Stimulated activated CD4-positive, alpha-beta T cell treated with anti-CD3 and anti-CD28 coated beads, Interleukin-1b, Interleukin-23, amount 100 ng/mL, for 4 hours (primary cell): ENCODE measurements around the gene ULK2.
A peak's percentile ranks its signal among the peaks of the same experiment; 100 is the strongest.

Source experiments
- DNase-seq, 2 donors: peaks; one replicate each; pipeline ENCODE4 v3.0.0-alpha.2; 2020; ENCODE audit warnings: low read depth in 2 of 2

ULK2 gene

DNA sequence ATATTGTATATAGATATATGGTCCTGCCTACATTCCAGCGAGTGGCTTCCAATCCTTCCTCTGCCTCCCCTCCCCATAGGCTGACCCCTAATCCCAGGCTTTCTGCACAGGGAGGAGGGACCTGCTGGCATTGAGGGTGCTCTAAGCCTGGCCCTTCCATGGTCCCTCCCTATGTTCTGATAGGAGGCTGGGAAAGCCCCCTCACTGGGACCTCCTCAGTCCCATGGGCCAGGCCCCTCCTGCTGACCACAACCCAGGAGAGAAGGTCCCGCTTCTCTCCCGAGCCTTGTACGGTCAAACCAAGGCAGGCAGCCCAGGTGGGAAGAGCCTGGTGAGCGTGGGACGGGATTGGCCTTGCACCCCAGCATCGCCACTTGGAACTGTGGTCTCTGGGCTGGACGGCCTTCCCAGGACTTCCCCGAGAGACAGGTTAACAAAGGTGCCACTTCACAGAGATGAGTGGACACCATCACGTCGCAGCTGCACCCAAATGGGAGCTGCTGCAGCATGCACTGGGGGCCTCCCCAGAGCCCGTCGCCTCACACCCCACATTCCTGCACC, 120.5 kb downstream of the ULK2 start:
- no peak for DNase-seq

DNA sequence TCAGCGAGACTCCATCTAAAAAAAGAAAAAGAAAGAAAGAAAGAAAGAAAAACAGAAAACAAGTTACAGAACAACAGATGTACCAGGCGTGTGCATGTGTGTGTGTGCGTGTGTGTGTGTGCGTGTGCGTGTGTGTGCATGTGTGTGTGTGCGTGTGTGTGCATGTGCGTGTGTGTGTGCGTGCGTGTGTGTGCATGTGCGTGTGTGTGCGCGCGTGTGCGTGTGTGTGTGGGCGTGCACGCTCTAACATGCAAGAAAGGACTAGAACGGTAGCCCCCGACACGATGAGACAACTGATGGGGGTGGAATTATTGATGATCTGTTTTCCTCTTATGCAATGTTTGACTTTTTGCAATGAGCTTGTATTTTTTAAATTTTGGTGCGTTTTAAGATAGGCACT, 121.2 kb downstream of the ULK2 start:
- DNase-seq = no peak

DNA sequence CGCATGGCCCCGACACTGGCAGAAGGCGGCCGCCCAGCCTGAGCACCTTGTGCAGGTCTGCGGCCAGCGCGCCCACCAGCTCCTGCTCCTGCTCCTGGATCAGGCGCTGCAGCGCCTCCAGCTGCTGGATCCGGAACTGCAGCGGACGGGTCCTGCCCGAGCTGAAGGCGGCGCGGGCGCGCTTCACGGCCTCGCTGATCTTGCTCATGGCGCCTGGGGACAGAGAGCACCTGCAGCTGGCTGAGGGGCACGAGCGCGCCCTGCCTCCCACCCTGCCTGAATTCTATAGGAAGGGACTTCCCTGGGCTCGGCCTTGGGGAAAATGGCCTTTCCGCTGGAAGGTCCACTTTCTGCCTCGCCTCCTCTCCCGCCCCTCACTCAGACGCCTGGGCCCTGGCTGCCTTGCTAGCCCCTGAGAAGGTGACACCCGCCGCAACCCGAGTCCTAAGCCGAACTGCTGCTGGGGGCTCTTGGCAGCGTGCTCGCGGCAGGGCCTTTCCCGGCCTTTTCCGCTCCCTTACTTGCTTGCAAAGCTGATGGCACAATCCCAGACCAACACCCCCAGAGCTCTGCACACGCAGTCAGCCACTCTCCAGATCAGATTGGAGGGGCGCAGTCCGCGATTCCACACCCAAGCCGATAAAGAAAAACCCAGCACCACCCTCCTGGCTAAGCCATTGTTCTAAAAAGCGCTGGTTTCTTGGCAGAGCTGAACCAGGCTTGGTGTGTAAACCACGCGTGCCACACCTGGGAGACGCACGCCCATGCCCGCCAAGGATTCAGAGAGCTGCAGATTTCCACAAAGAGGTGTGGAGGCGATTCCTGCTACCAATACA, 122.6 kb downstream of the ULK2 start:
- DNase-seq = peak; percentile 77 to 85

DNA sequence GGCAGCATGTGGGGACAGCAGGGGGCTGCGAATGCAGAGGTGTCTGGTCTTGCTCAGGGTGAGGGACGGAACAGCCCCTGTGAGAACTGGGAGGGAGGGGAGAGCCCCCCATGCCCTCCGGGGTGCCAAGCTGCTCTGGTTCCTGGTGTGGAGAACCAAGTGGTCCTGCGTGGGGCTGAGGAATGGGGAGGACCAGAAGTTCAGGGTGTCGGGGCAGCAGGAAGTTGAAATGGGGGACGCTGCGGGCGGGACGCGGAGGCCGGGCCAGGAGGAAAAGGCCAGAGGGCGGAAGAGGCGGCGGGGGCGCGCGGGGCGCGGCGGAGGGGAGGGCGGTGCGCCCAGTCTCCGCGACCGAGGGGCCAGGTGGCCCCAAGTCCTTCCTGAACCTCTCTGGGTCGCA, 123.2 kb downstream of the ULK2 start:
- no peak for DNase-seq

DNA sequence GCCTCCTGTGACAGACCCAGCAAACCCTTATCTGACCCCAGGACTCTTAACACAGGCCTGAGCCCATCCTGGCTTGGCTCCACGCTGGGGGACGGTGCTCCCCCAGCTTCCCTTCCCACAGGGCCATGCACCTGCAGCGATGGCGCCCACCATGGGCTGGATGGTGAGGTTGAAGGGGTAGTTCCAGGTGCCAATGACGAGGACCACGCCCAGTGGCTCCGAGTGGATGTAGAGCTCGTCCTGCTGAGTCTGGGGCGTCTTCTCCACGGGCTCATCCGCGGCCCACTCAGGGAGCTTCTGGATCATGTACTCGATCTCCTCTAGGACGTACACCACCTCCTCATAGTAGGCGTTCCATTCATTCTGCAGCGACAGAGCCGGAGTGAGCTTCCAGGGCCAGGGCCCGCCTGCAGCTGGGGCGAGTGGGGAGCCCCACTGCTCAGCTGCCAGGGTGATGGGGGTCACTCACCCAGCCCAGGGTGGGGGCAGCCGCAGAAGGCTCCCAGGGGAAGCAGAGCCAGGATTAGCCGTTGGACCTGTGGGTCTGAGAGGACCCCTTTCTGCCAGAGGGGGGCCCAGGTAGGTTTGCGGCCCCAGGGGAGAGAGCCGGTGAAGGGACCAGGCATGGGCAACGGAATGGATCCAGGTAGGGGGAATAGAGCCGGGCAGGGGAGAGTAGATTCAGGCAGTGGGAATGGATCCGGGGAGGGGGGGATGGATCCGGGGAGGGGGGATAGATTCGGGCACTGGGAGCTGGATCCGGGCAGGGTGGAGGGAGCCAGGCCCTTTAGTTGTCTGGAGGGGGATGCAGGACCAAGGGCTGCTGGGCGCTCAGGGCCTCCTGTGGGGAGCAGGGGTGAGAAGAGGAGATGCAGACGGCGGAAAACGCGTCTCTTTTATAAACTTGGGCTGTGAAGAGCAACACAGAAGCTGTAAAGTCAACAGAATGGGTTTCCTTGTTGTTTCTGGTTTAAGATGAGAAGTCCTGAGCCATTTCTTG, 124.3 kb downstream of the ULK2 start:
- DNase-seq = no peak

DNA sequence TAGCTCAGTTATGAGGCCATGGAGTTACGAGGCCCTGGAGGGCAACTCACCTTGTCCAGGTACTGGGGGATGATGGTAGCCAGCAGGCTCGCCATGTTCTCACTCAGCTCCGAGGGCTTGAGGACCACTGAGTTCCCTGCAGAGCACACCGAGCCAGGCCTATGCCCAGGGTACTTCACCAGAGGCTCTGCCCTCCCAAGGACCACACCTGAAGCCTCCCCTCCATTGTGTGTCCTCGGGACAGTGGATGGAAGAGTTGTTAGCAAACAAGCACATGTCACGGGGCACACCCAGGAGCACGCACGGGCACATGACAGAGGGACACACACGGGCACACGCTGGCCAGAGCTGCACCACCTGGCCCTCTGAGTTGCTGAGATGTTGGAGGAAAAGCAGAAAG, 125.2 kb downstream of the ULK2 start:
- DNase-seq = no peak

DNA sequence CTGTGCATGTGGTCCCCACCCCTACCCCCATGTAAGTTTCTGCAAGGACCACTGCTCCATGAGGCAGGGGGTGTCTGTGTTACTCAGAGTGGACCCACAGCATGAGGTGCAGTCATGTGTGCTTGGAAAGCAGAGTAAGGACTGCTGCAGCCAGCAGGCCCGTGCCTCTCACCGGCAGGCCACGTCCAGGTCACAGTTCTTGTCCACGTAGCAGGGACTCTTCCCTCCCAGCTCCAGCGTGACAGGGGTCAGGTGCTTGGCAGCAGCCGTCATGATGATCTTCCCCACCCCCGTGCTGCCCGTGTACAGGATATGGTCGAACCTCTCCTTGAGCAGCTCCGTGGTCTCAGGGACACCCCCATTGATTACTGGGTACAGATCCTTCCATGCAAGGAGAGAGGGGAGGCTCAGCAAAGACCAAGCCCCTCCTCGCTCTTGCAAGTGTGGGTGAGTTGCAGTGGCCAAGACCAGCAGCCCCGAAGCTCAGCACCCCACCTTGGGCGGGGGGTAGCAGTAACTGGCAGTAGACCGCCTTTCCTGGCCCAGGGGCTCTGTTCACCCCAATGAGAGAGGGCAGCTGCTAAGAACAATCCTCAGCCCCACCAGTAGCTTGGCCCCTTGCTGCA, 125.8 kb downstream of the ULK2 start:
- no peak for DNase-seq

DNA sequence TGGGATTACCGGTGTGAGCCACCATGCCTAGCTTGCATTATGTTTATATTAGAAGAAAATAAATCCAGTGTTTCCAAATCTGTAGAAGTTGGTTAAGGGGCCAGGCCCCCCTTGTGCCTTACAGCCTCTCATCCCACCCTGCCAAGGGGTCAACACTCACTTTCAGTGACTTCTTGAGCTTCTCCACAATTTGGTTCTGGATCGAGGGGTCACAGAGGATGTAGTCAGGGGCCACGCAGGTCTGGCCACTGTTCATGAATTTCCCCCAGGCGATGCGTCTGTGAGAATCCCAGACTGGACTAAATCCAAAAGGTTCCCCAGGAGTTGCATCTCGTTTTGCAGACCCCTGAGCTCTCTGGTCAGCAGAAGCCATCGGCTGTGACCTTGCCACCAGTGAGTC, 126.8 kb downstream of the ULK2 start:
- DNase-seq = no peak

DNA sequence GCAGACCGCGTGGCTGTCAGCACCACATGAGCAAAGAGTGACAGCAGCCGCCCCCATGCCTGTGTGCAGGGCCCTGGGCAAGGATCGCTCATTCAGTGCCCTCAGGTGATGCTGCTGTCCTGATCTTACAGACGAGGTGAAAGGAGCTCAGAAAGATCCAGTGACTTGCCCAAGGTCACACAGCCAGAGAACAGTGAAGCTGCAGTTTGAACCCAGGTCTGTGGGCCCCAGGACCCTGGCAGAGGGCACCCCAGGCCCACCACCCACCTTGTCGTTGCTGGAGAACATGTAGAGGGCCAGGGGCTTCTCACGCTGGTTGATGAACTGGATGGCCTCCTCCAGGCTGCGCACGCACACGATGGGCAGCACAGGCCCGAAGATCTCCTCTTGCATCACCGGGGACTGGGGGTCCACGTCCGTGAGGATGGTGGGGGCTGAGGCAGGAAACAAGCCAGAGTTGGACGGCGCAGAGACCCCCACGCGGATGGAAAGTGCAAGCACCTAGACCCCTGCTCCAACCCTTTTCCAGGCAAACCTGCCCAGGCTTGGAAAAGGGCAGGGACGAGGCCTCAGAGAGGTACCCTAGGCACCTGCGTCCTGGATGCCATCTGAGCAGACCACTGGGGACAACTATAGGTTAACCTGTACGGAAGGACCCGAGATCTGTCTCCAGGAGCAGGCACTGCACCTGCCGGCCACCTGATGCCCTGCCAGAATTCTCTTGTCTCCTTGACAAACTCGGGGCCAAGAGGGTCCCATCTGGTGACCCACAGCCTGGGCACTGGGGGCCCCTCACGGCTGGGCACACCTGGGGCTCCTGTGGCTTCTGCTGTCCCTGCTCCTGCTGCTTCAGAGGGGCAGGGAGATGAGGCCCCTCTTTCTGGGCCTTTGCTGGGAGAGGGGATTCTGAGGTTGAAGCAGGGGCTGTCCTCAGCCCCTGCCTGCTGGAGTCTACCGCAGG, 128.2 kb downstream of the ULK2 start:
- DNase-seq = no peak

DNA sequence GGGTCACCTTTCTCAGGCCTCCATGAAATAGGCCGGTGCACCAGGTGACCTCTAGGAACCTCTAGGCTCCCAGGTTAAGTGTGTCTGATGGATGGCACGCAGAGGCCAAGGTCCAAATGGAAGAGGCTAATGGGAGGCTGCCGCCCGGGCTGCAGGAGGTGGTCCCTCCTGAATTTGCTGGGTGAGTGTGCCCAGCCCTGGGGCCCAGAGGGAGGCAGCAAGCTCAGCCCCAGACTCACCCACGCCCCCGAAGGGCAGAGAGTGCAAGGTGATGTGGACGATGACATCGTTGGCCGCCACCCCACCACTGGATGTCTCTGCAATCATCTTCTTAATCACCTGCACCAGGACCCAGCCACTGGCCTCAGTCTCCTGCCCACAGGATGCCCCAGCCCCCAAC, 129.0 kb downstream of the ULK2 start:
- DNase-seq = no peak

DNA sequence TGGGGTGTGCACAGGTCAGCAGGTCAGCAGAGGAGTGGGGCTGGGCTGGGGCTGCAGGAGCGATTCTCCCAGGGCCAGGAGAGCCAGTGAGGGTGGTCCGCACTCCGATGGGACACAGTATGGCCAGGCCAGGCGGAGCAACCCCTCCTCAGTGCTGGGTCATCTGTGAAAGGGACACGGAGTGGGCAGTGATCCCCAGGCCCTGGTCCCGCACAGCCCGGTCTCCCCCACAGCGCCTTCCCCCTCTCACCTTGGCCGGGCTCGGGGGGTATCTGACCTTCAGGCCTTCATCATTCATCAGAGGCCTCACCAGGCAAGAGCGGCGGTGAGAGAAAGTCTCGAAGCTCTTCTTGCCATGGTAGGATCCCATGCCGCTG, 129.7 kb downstream of the ULK2 start:
- DNase-seq = no peak

DNA sequence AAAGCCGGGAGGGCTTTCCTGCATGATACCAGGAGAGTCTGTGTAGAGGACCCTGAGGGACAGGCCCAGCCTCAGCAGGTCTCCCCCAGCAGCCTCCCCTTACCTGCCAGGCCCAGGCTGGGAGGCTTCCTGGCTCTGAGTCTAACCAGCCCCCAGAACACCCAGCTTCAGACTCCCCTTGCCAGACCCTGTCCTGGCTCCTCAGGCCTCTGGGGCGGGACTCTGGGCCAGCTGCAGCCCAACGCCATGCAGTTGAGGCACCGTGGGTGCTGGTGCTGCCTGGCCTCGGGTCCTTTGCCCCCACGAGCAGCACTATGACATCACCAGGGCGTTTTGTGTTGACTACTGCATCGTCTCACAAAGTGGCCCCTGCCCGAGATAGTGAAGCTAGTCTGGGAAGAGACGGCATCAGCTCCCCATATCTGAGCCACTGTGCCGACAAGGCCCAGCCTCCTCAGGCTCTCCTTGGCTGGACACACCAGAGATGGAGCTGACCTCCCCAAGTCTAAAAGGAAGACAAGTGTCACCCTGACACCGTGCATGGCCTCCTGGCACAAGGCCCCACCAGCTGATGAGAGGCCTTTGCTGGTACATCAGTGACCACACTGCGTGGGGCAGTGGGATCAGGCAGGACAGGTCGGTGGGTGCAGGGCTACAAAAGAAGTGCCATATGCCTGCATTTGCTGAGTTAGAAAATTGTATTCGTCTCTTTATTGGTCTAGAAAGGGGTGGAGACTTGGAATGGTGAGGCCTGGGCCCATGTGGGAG, 130.2 kb downstream of the ULK2 start:
- no peak for DNase-seq

DNA sequence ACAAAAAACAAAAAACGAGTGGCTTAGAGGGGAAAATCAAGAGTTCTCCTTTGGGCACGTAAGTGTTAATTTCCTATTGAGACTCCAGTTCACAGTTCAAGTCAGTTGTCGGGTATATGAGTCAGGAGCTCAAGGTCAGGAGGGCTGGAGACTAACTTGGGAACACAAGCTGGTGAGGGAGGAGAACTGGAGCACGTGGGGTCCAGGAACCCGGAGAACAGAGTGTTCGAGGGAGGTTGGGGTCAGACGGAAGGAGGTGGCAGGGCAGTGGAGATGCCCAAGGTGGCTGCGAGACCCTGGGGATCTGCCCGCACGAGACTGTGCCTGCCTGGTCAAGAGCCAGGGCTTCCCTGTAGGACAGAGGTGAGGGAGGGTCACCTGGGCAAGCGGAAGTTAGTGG, 131.7 kb downstream of the ULK2 start:
- no peak for DNase-seq

DNA sequence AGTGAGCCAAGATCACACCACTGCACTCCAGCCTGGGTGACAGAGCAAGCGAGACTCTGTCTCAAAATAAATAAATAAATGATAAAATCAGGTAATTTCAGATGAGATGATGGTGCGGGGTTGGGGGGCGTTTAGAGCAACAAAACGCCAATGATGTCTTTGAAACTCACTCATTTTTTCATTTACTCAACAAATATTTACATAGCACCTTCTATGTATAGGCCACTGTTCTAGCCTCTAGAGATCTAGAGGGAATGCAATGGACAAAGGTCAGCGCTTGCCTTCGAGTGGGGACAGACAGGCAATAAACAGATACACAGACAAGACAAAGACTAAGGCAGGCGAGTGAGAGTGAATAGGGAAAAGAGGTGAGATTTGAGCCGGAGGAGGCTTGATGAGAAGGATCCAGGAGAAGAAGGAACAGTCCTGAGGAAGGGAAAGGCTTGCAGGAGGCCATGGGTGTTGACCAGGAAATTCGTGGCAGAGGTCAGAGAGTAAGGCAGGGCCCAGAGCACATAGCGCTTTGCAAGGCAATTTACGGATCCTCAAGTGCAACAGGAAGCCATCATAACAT, 133.7 kb downstream of the ULK2 start:
- DNase-seq = no peak

DNA sequence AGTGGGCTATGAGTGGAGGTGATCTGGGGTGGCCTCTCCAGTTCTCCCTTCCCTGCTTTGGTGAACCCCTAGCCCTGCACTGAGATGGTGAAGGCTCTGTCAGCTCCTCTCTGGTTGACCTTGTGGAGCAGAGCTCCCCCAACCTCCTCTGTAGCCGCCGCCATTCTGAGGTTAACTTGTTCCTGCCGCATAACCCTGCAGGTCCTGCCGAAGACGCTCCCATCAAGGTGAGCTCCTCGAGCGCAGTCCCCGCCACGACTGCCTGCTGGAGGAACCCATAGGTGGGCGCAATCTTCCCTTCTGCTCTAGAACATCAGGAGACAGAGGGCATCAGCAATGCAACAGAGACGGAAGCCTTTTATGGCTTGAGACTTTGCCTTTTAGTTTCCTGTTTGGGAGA, 136.1 kb downstream of the ULK2 start:
- no peak for DNase-seq

DNA sequence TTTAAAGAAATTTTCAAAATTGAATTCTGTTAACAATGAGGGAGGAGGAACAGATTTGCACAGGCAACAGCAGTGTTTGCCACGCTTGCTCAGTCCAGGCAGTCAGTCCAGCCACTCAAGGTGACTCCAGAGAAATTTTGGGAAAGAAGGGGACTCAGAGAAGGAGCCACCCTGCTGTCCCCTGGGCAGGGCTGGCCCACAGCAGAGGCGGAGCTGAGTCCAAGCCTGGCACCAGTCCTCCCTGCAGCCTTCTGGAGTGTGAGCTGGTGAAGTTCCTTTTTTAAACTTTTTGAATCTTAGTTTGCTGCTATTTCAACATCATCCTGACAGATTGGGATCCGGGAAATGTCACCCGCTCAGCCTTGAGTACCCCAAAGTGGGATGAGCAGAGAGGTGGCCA, 136.9 kb downstream of the ULK2 start:
- no peak for DNase-seq

DNA sequence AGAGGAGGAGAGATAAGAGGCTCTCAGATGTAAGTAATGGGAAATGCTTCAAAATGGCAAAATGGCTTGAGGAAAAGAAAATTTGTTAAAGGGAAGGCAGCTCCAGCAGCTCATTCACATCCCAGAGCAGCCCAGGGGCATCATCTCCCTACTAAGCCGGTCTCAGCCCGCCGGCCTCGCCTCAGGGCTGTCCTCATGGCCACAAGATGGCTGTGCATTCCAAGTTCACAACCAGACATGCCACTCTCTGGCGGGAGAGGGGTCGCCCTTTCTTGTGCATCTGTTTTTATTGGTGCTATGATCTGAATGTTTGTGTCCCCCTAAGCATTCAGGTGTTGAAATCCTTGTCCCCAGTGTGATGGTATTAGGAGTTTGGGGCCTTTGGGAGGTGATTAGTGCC, 137.8 kb downstream of the ULK2 start:
- DNase-seq = no peak

DNA sequence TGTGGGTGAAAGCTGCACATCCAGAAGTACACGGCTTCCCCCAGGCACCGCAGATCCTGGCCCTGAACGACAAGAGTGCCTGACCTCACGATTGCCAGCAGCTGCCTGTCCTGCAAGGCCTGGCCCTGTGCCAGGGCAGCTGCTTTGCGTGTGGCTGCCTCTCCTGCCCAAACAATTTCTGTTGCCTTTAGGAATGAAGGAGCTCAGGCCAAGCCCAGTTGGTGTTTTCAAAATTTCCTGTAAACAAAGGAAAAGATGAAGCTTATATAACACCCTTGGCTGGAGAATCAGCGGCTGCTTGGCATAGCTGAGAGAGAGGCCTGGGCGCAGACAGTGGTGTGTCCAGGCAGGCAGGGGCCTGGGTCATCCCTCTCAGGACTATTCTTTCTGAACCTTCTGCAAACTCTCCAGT, 139.6 kb downstream of the ULK2 start:
- DNase-seq = no peak

DNA sequence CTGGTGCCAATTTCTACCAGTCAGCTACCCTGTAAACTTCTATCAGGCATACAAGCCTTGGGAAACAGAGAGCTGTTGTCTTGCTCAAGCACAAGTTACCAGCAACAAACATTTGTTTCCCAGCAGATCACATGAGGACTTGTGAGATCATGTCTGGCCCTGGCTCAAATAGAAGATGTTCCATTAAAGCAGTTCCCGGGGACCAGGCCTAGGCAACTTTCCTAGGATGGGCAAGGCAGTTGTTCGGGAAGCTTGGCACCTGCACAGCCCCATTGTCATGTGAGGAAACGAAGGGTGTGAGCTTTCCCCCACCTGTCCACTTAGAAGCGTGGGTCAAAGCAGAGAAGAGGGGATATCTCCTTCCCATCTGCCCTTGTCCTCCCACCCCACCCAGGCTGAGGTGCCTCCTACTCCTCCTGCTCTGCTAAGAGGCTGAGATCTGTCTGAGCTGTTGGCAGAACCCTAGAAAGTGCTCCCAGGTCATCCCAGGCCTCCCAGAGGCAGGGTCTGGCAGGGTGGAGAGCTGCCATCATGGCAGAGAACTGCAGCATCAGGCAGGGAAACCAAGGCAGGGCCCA, 140.1 kb downstream of the ULK2 start:
- no peak for DNase-seq
